Measurements from ENCODE around the gene MLLT3.

DNA sequence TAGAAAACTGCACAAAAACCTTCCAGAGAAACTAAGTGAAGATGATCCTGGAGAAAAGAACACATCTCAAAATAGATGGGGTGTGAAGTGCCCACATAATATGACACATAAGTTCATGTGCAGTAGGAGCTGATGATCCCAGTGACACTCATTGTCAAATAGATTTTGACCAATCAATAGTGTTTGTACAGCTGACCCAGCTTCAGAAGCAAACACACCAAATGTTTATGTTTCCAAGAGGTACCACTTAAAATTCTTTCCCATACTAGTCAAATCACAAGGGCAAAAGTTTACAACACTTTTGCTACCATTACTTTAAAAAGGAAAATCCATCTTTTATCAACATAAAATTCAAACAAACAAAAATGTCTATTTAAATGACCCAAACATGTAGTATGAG lies 175.0 kb downstream of the MLLT3 start:
- TF ChIP-seq REST (IDR thresholded peaks at IDR 0.05; ENCODE audit: insufficient read depth in 1 of 2, low read depth in 2 of 2, low read length in 2 of 2) (no peak), TAF1 (IDR thresholded peaks at IDR 0.05; ENCODE audit: borderline replicate concordance, insufficient read depth, low read length) (no peak), POLR2AphosphoS5 (IDR thresholded peaks at IDR 0.05; ENCODE audit: low read depth, low read length) (no peak), SIN3A (IDR thresholded peaks at IDR 0.05; ENCODE audit: borderline replicate concordance, insufficient read depth, low read length) (no peak), FOXP2 (optimal IDR thresholded peaks at IDR 0.05; ENCODE audit: borderline replicate concordance, extremely low read depth, extremely low read length, insufficient read depth) (no peak)

Data from PFSK-1 (cell line).